Astrocyte of the cerebellum (primary cell): ENCODE measurements around the gene SLC6A16.

Source experiments
- DNase-seq: peaks from one replicate; pipeline ENCODE4 v3.0.0-alpha.2; 2011; ENCODE audit warnings: low read depth
- H3K4me3 ChIP-seq: 2 replicates; pipeline ENCODE4 v1.5.1; 2011; ENCODE audit warnings: mild to moderate bottlenecking, low read depth, low read length, moderate library complexity
- CTCF ChIP-seq: IDR thresholded peaks from 2 replicates; pipeline ENCODE4 v1.5.1; 2012; ENCODE audit warnings: low read length, low read depth, moderate library complexity, mild to moderate bottlenecking; ENCODE audit errors: missing control alignments
- in situ Hi-C: cut with HindIII; loops from 2 replicates; pipeline ENCODE4 v1.10.0; 2017; ENCODE audit warnings: low sequenced_read_pairs

Gene SLC6A16

GRCh38 chr19:49357186-49357585 lies 32.2 kb upstream of the SLC6A16 start:
- in situ Hi-C loops: no loop called here
- H3K4me3 ChIP-seq: no peak overlapping the region
- DNase-seq: no peak
- no peak for TF ChIP-seq CTCF

- no peak overlapping the region for H3K4me3 ChIP-seq
- in situ Hi-C loops: no loop called here
- no peak for TF ChIP-seq CTCF
Observed at GRCh38 chr19:49356382-49356781, 31.4 kb upstream of the SLC6A16 start.

GRCh38 chr19:49355909-49356353 lies 30.9 kb upstream of the SLC6A16 start:
- no peak for DNase-seq
- TF ChIP-seq CTCF: no peak
- in situ Hi-C loops: no loop called here
- no peak overlapping the region for H3K4me3 ChIP-seq

More at GRCh38 chr19:49356382-49356781, 31.4 kb upstream of the SLC6A16 start:
- DNase-seq: no peak

- in situ Hi-C loops: no loop called here
- DNase-seq: no peak
- H3K4me3 ChIP-seq: no peak overlapping the region
- TF ChIP-seq CTCF: no peak
Observed at GRCh38 chr19:49349567-49349966, 24.6 kb upstream of the SLC6A16 start.

GRCh38 chr19:49348305-49349189 lies 23.6 kb upstream of the SLC6A16 start:
- TF ChIP-seq CTCF: no peak
- in situ Hi-C loops: no loop called here
- no peak overlapping the region for H3K4me3 ChIP-seq
- no peak for DNase-seq

- TF ChIP-seq CTCF: peak; percentile 18
- in situ Hi-C loops: no loop called here
- peak; percentile 41 for DNase-seq
- no peak overlapping the region for H3K4me3 ChIP-seq
Observed at GRCh38 chr19:49347835-49348234, 22.8 kb upstream of the SLC6A16 start.
